SKM-1 (cell line): Measurements from ENCODE around the gene GGCX.

Source experiments
- DNase-seq: peaks from one replicate; lab custom pipeline; 2025; ENCODE audit not compliant: unreplicated experiment; lab: John Stamatoyannopoulos, UW

GGCX gene

DNA sequence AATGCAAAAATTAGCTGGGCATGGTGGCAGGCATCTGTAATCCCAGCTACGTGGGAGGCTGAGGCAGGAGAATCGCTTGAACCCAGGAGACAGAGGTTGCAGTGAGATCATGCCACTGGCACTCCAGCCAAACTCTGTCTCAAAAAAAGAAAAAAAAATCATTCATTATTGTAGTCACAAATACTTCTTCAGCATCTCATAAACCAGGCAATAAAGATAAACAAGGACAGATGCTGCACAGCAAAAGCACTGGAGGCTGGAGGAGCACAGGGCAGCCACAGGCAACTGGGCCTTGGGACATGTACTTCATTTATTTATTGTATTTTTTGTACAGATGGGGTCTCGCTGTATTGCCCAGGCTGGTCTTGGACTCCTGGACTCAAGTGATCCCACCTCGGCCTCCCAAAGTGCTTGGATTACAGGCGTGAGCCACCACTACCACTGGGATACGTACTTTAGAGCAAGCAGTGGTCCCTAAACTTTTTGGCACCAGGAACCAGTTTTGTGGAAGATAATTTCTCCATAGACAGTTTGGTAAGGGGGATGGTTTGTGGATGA is 39.1 kb downstream of the GGCX start:
- no peak for DNase-seq

DNA sequence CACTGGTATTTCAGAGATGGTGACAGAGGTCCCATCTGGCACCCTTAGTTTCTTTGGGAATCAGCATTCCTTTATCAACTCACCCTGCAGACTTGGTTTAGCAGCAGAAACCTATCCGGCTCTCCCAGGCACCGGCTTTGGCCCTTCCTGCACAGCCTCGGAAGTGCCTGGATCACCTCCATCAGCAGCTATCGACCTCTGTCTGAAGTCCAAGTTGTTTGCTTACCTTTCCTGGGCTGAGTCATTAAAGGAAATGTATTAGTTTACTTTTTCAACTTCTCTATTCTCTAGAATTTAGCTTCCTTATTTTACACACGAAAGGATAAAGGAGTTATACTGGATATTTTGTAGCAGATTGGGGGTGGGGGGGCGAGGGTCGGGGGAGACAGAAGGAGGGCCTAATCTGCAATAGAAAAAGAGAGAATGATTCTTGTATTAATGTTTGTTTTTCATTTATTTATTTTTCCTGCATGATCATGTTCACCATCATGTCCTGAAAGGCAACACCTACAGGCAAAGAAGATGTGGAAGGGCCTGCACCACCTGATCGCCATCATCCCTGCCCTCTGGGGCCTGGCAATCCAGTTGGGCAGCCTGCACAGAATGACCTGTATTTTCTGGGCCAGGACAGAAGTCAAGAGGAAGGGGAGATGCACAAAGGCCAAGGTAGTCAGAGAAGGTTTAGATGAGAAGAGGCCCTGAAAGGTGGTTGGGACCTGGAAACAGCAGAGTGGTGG is 44.5 kb downstream of the GGCX start:
- peak; percentile 46 for DNase-seq

DNA sequence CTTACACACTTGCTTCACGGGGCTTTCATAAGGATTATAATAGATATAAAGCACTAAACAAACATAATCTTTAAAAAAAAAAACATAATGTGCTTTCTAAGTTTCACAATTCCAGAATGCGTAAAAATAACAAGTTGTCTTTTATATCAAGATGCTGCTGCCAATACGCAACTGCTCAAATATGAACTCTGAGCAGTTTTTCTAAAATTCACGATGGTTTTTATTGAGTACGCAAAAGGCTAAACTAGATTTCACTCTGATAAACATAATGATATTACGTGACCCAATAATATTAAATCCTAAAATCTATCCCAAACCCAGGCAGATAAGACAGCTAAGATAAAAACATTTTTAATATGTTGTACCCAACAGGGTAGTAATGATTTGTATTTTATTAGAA is 47.0 kb downstream of the GGCX start:
- DNase-seq = no peak

DNA sequence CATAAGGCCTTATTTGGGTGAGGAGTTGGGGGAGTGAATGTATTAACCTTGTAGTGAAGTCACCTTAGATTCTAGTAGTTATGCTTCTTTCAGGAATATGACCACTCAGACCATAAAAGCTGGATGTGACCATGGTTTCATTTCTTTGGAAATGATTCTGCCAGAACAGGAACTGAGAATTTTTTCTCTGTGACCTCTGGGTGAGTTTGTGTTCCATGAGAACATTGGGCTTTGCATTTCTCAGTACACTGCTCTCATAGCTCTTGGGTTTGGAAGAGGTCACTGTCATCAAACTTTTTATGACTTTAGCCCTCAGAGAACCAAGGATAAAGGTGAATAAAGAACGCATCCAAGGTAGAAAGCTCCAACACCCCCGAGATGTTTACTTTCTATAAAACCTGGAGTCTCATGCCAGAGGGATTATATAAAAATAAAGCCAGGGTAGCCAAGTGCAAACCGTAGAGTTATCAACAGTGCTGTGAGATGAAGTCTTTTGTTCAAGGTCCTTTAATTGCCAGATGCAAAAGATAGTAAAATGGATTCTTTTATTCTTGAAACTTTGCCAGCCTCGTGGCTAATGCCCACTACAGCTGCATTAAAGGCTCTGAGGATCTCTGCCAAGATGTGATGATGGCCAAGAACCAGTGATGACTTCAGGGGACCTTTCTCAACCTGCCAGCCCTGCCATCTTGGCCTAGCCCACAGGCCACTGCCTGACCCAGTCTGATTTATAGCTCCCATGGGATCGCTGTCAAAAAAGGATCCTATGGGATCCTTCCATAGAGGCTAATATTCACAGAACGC is 50.1 kb downstream of the GGCX start:
- DNase-seq = no peak

DNA sequence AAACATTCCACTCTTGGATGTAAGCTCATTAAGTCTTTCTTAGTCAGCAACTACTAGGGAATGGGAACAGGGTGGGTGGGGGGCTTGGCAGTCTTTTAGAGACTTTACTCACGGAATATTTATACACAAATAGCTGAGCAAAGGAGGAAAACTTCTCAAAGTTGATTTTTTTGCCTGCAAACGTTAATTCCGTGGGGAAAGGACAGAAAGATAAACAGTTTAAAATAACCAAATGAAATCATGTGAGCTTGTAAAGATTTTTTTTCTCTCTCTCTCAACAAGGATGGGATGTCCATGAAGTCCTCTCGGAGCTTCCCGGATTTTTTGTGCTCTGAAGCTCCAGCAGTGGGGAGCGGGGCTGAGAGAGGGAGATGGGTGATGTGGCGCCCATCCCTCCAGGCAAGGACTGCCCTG is 54.5 kb downstream of the GGCX start:
- no peak for DNase-seq

DNA sequence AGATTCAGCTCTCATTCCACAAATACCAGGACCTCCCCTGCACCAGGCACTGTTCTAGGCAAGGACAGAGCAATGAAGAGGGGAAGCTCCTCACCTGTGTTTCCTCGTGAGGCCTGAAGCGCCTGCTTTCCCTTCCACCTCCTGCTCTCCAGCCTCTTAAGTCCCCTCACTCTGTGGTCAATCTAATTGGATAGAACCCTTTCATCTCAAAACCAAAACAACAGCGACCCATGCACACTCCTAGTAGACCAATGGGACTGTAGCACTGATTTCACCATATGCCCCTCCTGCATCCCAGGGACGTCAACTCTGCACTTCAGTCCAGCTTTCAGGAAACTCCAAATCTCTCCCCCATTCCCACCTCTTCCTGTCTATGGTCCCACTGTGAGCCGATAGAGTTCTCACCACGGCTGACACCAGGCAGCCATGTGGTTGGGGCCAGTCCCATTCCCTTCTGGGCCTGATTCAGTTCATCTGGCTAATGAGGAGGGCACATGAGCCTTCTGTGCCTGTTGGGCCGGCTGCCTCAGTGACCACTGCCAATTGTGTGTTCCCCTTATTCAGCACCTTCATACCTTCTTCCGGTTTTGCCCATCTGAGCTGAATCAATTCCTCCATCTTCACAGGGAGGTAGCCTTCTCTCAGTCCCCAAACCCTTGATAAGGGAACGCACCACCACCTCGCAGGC is 55.6 kb downstream of the GGCX start:
- no peak for DNase-seq

DNA sequence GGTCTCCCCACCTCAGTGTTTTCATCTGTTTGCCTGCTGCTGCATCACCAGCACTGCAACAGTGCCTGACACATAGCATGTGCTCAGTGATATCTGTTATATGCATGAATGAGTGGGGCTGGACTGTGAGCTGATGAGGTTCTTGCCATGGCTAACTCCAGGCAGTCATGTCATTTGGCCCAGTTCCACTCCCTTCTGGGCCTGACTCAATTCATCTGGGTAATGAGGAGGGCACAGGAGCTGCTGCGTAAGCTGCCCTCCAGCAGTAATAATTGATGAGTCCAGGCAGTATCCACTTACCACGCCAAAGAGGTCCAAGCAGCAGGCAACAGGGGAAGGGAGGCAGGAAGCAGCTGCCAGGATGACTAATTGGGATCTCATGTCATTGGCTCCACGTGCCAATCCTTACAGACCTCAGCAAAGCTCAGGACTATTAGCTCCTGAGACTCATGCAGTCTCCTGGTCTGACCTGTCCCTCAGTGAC is 56.5 kb downstream of the GGCX start:
- DNase-seq = no peak

DNA sequence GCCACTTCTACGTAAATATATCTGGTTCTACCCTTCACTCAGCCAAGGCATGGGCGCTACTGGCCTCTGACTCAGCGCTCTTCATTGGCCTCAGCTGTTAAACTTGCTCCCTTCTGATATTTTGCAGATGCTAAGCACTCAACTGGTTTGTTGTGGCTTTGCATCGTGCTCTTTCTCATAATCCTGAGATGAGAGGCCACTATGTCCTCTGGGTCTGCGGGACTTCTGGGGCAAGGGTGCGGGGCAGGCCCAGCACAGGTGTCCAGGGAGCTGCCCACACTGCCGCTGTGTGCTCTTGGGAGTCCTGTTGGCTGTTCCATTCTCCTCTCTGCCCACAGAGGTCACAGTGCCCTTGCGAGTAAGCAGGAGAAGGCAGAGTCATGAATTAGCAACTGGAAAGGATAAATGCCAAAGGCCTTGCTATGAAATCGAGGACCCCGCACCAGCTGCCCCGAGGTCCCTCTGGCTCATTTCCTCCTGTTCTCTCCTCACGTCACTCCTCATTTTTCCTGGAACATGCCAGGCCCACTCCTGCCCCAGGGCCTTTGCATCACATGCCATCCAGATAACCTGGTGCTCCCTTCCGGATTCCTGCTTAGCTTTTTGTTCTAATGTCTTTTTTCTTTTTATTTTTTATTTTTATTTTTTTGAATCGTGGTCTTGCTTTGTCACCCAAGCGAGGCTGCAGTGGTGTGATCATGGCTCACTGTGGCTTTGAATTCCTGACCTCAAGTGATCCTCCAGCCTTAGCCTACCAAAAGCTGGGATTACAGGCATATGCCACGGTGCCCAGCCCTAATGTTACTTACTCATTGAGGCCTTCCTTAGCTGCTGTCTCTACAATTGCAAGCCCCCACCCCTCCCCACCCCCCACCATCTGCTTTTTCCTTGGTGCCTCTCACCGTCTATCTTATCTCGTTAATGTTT is 57.2 kb downstream of the GGCX start:
- DNase-seq = no peak

DNA sequence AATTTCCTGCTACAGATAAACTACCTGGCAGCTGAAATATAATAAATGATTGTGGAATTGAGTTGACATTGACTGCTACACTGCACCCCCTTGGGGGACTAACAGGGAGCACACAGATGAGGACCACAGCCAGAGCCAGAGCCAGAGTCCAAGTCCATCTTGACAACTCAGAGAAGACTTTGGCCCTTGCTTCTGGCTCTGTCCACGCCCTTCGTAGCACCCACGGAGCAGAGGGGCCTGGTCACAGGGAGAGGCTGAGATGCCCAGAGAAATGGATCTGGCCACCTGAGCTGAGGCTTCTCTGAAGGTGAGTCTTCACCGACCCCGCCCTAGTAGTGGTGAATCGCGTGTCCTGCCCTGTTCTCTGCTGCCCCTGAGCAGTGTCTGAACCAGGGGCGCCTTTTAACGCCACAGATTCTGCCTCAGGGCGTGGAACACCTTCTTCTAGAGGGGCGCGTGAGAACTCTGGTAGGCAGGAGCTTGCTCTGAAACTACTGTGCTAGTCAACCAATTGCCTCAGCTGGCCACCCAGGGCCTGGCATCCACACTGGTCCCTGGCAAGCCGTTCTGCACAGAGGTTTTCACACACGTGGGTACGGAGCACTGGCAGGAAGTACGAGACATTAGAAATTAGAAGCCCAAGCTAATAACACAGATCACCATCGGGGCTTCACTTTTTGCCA is 58.0 kb downstream of the GGCX start:
- no peak for DNase-seq

DNA sequence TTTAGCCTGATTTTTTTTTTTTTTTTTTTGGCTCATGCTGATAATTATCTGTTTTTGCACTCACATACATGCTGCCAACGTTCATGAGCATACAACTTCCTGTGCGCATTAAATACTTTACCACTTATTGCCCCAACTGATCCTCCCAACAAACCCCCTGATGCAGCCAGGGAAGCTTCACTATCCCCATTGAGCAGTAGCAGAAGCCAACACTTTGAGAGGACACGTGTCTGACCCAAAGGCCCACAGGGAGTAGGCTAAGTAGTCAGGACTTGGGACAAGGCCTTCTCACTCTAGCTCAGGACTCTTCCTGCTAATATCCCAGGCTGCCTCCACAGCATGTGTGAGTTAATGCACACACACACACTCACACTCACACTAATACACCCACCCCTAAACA is 58.6 kb downstream of the GGCX start:
- DNase-seq = no peak

DNA sequence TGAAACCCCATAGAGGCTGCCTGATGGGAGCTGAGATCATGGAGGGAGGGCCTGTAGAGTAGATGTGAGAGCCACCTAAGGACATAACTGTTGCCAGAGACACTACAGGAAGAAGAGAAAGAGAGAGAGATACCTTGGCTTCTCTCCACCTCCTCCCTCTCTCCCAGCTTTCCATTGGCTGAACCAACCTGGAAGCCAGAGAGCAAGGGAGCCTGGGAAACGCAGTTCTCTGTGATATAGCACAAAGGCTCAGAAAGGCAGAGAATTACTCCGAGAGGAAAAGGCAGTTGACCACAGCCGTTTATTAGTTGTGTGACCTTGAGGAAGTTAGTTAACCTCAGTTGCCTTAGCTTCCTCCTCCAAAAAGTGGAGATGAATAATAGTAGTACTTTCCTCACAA is 60.0 kb downstream of the GGCX start:
- DNase-seq = peak; percentile 99

DNA sequence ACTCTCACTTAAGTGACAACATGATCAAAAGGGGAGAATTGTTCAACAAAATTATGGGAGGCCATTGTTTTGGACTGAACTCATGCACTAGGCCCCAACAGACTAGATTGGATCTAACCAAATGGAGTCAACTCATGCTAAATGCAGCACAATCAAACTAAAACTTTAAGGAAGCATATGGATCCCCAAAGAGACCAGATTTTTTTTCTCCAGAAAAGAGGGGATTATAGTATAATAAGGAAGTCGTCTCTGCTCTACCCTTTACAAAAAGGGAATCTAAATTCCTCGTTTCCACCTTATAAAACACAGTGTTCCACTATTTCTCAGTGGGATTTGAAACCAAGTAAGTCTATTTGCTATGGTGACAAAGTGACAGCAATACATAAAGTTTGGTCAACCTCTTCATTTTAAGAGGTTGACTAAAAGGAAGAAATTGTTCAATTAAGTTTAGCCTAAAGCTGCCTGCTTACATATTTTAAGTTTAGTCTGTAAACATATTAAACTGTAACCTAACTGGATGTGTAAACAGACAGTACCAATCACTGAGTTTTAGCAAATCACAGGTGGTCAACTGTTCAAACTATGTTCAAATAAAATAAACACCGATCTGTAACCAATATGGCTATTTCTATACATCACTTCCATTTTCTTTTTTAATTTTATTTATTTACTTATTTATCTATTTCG is 63.2 kb downstream of the GGCX start:
- DNase-seq = no peak

DNA sequence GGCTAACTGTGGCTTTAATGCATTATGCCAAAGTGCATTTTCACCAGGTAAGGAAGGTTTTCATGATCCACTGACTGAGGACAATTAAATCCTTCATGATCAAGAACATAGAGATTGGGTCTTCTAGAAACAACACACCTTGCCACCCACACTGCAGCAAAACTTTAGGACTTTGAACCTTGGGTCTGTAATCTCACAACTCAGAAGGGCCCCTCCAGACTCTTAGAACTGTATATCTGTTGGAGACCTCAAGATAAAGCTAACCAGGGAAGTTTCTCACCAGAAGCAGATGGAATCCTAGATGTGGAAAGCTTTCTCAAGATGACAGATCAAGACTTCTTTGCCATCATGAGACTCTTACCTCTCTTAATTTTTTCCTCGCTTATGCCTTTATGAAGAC is 64.9 kb downstream of the GGCX start:
- DNase-seq = no peak
